Measurements from ENCODE around the gene FILIP1L.

DNA sequence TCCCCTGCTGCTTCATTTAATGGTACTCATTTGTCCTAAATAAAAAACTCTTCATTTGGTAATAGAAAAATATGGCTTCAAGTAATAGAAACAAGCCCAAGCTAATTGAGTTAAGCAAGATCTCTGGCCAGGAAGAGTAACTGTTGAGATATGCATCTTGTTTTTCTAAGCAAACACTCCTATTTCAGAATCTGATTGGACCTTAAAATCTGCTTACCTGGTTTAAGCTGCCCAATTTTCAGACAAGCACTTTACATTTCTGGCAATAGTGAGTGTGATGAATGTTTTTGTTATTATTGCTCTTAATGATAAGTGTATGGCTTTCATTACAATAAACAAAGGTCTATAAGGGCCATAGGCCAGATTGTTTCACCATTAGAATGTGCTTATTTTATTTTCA is 210.4 kb downstream of the FILIP1L start:
- TF ChIP-seq REST (IDR thresholded peaks at IDR 0.05; ENCODE audit: low read depth) (no peak), FOXM1 (IDR thresholded peaks at IDR 0.05; ENCODE audit: borderline replicate concordance, low read depth) (no peak), TCF12 (IDR thresholded peaks at IDR 0.05; ENCODE audit: low read depth) (no peak), TAF1 (IDR thresholded peaks at IDR 0.05; ENCODE audit: low read depth) (no peak), EP300 (IDR thresholded peaks at IDR 0.05; ENCODE audit: borderline replicate concordance) (no peak), CEBPB (IDR thresholded peaks at IDR 0.05) (no peak)
